SHP77 (cell line): ENCODE results near the gene RTP4.
"Not testable (repeated sequence)": the region's sequence is repeated elsewhere in the genome, so short reads cannot be mapped to it uniquely, and the experiment has no call there.

ENCODE experiments used
- DNase-seq, 2 experiments: peaks; one replicate each; lab custom pipeline; 2025; lab: John Stamatoyannopoulos, UW

Gene RTP4

DNA sequence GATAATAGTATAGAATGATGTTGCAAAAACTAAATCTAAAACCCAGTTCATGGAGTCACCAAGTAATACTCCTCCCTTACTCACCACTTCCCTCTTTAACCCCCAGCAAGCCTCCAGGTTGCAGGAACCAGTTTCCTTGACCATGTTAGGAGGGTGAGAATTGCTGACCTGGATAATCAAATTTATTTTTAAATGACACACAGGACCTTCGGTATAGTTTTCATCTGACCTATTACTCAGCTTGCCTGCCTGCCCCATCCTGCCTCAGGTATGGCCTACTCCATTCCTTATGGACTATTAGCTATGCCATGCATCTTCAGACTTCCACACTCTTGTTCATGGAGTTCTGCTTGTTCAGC is 883 bp downstream of the RTP4 start:
- no peak for DNase-seq

DNA sequence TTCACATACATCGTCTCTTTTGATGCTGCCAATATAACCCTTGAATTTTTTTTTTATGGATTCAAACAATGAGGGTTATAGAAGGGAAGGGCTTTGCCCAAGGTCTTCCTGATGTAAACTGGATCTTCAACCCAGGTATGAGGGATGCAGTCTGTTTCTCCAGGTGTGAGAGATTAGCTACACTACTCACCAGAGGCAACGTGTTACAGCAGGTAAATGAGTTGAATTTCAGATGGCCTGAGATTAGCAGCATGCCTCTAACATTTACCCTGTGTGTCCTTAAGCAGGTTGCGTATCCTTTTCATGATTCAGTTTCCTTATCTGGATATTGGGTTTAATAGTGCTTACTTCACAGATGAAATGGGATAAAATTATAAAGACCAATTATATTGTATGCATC is 1.9 kb downstream of the RTP4 start:
- DNase-seq = no peak

DNA sequence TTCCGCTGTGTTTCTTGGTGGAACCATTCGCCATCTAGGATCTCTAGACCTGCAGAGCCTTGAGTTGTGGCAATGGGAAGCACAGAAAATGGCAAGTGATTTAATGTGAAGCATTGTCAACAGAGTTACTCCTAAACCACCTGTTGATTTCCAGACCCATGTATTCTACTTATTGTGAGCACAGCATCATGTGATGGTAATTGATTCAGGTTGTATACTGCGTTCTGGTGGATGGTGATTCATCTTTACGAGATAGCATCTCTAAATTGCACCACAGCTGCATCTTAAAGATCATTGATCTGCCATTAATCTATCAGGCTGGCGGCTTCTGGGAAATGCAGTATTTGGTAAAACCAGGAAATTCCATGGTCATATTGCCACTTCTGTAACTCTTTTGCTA is 7.4 kb downstream of the RTP4 start:
- DNase-seq = no peak

DNA sequence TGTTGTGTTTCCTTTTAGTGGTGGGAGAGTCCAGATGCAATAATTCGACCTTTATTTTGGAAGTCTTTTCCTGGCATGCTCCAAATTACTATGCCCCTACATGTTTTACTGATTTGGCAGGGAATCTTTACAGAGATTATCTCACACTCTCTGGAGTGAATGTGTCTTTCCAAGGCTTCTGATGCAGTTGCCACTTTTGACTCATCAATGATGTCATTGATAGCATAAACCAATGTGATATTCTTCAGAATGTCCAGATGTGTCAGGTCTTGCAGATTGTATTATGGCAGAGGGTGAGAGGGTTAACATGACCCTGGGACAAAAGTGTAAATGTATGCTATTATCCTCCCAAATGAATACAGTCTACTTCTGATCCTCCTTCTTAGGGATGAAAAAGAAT is 9.7 kb downstream of the RTP4 start:
- no peak for DNase-seq

DNA sequence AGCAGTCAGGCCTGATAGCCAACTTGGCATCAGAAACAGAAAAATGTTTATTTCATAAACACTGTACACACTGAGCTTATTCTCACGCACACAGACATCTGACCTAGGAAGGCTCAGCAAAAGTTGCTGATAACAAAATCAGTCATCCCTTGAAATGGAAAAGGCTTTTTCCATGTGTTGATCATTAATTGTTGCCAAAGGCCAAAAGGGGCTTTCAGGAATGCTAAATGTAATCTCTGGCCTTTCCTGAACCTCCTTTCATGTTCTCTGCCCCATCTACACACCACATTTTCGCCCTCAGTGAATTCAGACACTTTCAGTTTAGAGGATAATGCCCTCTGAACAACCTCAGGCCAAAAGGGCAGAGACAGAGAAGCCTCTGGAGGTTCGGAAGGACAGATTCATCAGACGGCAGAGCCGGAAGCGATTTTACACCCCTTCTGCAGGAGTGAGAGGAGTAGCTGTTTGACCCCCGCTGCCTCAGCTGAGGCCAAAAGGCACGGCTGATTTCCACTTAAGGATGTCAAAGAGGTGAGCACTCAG is 14.5 kb downstream of the RTP4 start:
- DNase-seq = no peak

DNA sequence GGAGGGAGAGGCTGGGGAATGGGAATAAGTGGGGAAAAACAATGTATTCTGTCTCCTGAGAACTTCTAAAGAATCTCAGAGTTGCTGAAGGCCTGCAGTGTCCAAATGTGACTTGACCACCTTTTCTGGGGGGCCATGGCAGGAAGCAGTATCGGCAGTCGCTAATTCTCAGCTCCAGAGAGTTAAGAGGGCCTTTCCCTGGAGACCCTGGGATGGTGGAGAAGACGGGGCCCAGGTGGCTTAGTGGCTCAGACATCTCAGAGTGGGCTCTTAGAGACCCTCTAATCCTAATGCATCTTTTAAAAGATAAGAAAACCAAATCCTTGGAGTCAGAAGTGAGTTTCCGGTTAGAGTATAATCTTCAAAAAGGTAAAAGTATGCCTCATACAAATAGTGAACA is 15.1 kb downstream of the RTP4 start:
- no peak for DNase-seq

DNA sequence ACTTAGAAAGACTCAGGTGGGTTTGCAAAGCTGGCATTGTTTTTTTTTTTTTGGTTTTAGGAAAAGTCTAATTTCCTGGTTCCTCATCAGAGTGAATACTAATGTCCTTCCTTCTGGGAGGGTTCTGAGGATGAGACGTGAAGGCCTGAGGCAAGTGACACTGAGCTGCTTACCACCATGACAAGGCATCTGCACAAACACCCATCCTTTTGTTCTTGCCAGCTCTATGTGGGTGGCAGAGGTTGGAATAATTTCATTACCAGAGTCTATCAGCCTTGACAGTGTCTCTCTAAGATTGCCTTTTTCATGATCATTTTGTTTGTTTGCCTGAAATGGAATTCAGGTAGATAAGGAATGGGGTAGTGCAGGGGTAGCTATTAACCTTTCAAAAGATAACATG is 17.1 kb downstream of the RTP4 start:
- no peak for DNase-seq

DNA sequence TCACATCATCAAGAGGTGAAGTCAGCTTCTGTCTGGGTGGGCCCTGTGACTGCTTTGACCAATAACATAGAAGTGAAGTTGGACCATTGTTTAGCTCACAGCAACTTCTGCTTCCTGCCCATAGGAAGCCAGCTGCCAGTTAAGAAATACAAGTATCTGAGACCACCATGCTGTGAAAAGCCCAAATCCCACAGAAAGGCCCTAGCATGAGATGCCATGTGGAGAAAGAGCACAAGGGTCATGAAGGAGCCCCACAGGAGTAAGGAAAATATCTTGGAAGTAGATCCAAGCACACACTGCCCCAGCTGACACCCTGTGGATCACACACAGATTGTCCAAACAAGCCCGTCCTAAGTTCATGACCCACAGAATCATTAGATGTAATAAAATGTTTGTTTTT is 28.5 kb downstream of the RTP4 start:
- no peak for DNase-seq

DNA sequence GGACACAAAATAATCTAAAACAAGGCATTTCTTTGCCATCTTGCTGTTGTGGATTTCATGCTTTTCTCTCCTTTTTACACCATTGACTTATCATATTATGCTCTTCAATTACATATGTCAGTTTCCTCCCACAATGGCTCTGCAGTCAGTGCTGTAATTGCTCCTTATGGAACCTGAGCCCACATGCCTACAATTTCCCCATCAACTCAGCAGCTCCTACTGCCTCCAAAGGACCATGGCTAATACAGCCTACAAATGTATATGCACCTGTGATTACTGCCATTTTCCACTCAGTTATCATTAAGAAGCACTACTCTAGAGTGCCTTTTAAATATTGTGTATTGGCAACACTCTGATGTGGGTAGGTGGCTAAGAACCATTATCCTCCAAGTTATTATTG is 30.8 kb downstream of the RTP4 start:
- no peak for DNase-seq

DNA sequence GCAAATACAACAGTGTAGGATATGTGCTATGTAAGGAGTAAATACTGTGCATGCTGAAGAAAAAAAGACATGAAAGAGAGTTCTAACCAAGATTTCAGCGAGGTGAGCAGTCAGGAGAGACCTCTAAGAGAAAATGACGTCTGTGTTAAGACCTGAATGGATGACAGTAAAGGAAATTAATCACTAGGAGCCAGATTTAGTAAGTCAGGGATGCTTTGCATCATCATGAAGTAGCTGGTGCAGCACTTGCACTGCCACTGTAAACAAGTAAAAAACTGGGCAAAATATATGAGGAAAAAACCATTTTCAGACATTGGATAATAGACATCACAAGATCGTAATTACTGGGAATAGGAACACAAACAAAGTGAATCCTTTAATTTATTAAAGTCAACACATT is 32.6 kb downstream of the RTP4 start:
- DNase-seq = no peak

DNA sequence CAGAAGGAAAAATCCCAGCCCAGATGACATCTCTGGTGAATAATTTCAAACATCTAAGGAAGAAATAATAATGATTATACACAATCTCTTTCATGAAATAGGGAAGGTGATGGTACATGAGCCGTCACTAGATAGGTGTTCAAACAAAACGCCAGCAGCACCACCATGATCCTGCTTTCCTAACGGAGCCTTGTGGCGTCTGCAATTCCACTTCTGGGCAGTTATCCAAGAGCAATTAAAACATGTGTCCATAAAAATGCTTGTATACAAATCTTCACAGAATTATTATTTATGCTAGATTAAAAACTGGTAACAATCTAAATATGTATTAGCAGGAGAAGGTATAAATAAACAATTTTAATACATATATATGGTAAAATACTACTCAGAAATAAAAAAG is 33.7 kb downstream of the RTP4 start:
- DNase-seq = no peak

DNA sequence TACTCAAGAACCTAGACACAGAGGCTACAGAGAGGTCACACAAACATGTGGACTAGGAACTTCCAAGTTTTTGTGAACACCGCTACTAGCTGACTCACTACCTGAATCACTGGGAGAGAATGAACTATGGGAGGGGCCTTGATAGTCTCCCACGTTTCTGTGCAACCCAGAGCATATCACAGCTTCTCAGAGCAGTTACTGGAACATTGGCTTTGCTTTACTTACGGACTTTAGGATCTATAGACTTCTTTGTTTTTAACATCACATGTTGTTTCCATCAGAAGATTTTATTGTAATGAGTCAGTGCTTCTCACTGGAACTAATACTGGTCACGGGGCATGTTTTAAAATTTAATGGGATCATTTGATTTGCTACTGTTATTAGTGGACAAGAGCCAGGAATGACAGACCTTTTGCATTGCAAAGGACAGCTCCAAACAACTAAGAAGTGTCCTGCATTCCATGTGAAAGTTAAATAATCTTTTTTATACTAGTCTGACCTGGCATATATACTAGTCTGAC is 35.6 kb downstream of the RTP4 start:
- DNase-seq = no peak

DNA sequence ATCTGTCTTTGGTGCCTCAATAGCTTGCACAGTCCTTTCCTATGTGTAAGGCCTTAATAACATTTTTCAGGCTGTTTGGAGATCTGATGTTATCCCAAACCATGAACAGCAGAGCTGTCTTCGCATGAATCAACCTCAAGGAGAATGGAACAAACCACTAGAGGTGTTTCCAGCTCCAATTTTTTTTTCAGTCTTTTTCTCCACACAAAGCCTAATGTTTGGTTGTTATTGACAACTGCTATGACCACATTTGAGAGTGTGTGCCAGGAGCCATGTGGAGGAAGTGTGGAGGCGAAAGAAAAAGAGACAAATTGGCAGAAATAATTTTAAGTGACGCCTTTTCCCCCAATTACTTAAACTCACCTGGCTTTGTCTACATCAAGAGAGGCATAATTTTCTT is 38.7 kb downstream of the RTP4 start:
- no peak for DNase-seq

DNA sequence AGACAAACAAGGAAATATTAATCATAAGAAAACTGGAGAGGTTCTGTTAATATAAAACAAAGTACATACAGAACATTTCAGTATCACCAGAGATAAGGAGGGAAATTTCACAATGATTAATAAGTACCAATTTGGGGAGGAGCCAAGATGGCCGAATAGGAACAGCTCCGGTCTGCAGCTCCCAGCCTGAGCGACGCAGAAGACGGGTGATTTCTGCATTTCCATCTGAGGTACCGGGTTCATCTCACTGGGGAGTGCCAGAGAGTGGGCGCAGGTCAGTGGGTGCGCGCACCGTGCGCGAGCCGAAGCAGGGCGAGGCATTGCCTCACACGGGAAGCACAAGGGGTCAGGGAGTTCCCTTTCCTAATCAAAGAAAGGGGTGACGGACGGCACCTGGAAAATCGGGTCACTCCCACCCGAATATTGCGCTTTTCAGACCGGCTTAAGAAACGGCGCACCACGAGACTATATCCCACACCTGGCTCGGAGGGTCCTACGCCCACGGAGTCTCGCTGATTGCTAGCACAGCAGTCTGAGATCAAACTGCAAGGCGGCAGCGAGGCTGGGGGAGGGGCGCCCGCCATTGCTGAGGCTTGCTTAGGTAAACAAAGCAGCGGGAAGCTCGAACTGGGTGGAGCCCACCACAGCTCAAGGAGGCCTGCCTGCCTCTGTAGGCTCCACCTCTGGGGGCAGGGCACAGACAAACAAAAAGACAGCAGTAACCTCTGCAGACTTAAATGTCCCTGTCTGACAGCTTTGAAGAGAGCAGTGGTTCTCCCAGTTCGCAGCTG is 44.0 kb downstream of the RTP4 start:
- DNase-seq = not testable (repeated sequence)
